ENCODE data around the gene HRNR. TPM values are rescaled to one million over a fixed set of nuclear protein-coding genes. Genes with fewer than 3 reads are reported as not detected.

The HRNR gene
- total RNA-seq, 6 experiments from 2014 or later = not detected

GRCh38 chr1:152185544-152186391 is 38.2 kb downstream of the HRNR start:
- DNase-seq = peak; percentile 66
- Mint-ChIP-seq H3K9me3 (no peaks in the 10 kb centered on the region), H3K4me3 (no peak overlapping the region), H3K4me1 (ENCODE audit: low read depth) (peaks cover 25% of the 10 kb centered on the region), H3K27me3 (ENCODE audit: insufficient read depth) (peaks cover 7% of the 10 kb centered on the region), H3K27ac (no peak overlapping the region), H3K36me3 (ENCODE audit: low read depth) (no peaks in the 10 kb centered on the region)
- TF ChIP-seq, protein P1, sequence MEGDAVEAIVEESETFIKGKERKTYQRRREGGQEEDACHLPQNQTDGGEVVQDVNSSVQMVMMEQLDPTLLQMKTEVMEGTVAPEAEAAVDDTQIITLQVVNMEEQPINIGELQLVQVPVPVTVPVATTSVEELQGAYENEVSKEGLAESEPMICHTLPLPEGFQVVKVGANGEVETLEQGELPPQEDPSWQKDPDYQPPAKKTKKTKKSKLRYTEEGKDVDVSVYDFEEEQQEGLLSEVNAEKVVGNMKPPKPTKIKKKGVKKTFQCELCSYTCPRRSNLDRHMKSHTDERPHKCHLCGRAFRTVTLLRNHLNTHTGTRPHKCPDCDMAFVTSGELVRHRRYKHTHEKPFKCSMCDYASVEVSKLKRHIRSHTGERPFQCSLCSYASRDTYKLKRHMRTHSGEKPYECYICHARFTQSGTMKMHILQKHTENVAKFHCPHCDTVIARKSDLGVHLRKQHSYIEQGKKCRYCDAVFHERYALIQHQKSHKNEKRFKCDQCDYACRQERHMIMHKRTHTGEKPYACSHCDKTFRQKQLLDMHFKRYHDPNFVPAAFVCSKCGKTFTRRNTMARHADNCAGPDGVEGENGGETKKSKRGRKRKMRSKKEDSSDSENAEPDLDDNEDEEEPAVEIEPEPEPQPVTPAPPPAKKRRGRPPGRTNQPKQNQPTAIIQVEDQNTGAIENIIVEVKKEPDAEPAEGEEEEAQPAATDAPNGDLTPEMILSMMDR (IDR thresholded peaks at IDR 0.05) = peak; percentile 90

- TF ChIP-seq, protein P1 (IDR thresholded peaks at IDR 0.05) = no peak
- peaks cover 29% of the 10 kb centered on the region for H3K4me1 Mint-ChIP-seq (ENCODE audit: low read depth)
- H3K27ac Mint-ChIP-seq = no peak overlapping the region; the same call in 1 of the 2 replicates
- peak; percentile 69 for DNase-seq
- H3K36me3 Mint-ChIP-seq (ENCODE audit: low read depth) = no peaks in the 10 kb centered on the region
- peaks cover 7% of the 10 kb centered on the region for H3K27me3 Mint-ChIP-seq (ENCODE audit: insufficient read depth)
- H3K4me3 Mint-ChIP-seq = no peak overlapping the region
- H3K9me3 Mint-ChIP-seq = no peaks in the 10 kb centered on the region
Measured at GRCh38 chr1:152182944-152183361, 41.0 kb downstream of the HRNR start.

- H3K36me3 Mint-ChIP-seq (ENCODE audit: low read depth) = no peaks in the 10 kb centered on the region
- H3K4me1 Mint-ChIP-seq (ENCODE audit: low read depth) = peaks cover 29% of the 10 kb centered on the region
- no peak overlapping the region for H3K4me3 Mint-ChIP-seq
- DNase-seq = peak; percentile 28
- TF ChIP-seq, protein P1 (IDR thresholded peaks at IDR 0.05) = peak; percentile 77
- no peaks in the 10 kb centered on the region for H3K9me3 Mint-ChIP-seq
- no peak overlapping the region for H3K27ac Mint-ChIP-seq
- H3K27me3 Mint-ChIP-seq (ENCODE audit: insufficient read depth) = peaks cover 7% of the 10 kb centered on the region
Measured at GRCh38 chr1:152182431-152182830, 41.6 kb downstream of the HRNR start.

GRCh38 chr1:152179566-152179965 is 44.4 kb downstream of the HRNR start:
- peak; percentile 14 for DNase-seq

DNA sequence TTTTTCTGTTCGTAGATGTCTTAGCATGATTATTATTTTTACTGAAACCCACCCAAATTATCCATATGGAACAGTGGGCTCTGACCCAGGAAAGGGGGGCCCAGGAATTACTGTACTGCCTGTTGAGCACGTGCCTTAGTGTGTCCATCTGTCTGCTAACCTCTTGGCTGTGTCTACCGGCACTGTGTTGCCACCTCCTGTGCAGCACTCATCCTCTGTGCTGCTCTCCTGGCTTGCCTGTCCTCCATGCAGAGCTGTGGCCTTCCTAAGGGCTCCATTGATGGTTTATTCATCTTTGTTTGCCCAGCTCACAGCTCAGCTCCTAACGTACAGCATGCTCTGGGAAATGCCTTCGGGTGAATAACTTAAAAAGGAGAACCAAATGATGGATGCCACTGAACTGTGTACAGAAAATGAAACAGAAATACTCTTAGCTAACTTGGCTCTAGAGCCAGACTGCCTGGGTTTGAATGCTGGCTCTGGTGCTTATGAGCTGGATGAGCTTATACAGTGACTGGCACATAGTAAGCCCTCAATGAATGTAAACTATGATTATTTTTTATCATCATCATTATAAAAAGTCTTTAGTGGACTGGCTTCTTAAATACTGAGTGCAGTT is 53.6 kb downstream of the HRNR start:
- Mint-ChIP-seq H3K27ac (no peak overlapping the region), H3K27me3 (ENCODE audit: insufficient read depth) (peaks cover 39% of the 10 kb centered on the region), H3K4me1 (ENCODE audit: low read depth) (peaks cover 35% of the 10 kb centered on the region), H3K4me3 (no peak overlapping the region), H3K9me3 (no peaks in the 10 kb centered on the region; the same call in 1 of the 2 replicates), H3K36me3 (ENCODE audit: low read depth) (peaks cover 6% of the 10 kb centered on the region; the same call in 1 of the 2 replicates)
- TF ChIP-seq, protein P1 (IDR thresholded peaks at IDR 0.05) = no peak
- no peak for DNase-seq

More at GRCh38 chr1:152179566-152179965, 44.4 kb downstream of the HRNR start:
- Mint-ChIP-seq H3K9me3 (no peaks in the 10 kb centered on the region), H3K4me1 (ENCODE audit: low read depth) (peaks cover 29% of the 10 kb centered on the region), H3K27me3 (ENCODE audit: insufficient read depth) (peaks cover 6% of the 10 kb centered on the region), H3K36me3 (ENCODE audit: low read depth) (no peaks in the 10 kb centered on the region), H3K4me3 (no peak overlapping the region), H3K27ac (no peak overlapping the region)
- TF ChIP-seq, protein P1 (IDR thresholded peaks at IDR 0.05) = no peak

All from HFFc6 (cell line).